SK-N-MC (cell line): Measurements from ENCODE around the gene PSG2.
"Not testable (repeated sequence)": the region's sequence is repeated elsewhere in the genome, so short reads cannot be mapped to it uniquely, and the experiment has no call there.

Experiments
- EZH2 ChIP-seq: fragments of 200-600 bp; sonication (generic); IDR thresholded peaks from one replicate; pipeline ENCODE4 v1.6.1; 2017; ENCODE audit warnings: antibody characterized with exemption
- FOXP2 ChIP-seq: optimal IDR thresholded peaks from 2 replicates; pipeline ENCODE3; 2011; ENCODE audit warnings: mild to moderate bottlenecking, moderate library complexity; ENCODE audit not compliant: insufficient read depth; ENCODE audit errors: extremely low read length, control extremely low read depth
- POLR2AphosphoS5 ChIP-seq: IDR thresholded peaks from 2 replicates; pipeline ENCODE4 v1.6.1; 2012; ENCODE audit warnings: mild to moderate bottlenecking, low read depth, low read length, borderline replicate concordance

- TF ChIP-seq EZH2, POLR2AphosphoS5, FOXP2: not testable (repeated sequence)
These were observed 34.5 kb downstream of the PSG2 start for GRCh38 chr19:43047966-43048365.
